NCI-H128 (cell line): ENCODE measurements around the gene UQCRHL.

ENCODE experiments used
- DNase-seq: peaks from one replicate; lab custom pipeline; 2025; ENCODE audit not compliant: unreplicated experiment; lab: John Stamatoyannopoulos, UW

Gene UQCRHL

GRCh38 chr1:15758953-15759661 lies 48.3 kb downstream of the UQCRHL start:
- DNase-seq: no peak

DNA sequence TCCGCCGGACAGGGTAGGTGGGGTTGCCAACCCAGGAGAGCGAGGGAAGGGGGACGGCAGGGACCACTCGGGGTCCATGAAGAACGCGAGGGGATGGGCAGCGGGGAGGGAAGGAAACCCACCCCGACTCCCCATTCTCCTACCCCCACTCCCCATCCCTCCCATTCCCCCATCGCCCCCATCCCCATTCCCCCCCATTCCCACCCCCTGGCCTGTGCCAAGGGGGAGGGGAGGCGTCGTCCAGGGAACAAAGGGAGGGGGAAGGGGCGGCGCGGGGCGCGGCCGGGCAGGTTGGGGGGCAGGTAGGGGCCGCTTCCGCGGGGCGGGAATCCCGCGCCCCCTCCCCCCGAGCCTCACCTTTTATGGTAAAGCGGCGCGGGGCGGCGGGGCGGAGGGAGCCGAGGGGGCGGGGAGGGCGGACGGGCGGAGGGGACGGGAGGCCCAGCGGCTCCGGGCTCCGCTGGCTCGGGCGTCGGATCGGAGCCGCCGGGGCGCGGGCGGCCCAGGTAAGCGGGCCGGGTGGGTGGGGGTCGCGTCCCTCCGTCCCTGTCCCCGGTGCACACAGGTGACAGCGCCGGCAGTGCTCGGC lies 49.0 kb downstream of the UQCRHL start, which contains the start of gene FBLIM1:
Gene FBLIM1 (plus strand): TSS at position 453 of the 589 bp plus-strand sequence. CDS start 6,189 bp downstream, outside the sequence.
- no peak for DNase-seq

DNA sequence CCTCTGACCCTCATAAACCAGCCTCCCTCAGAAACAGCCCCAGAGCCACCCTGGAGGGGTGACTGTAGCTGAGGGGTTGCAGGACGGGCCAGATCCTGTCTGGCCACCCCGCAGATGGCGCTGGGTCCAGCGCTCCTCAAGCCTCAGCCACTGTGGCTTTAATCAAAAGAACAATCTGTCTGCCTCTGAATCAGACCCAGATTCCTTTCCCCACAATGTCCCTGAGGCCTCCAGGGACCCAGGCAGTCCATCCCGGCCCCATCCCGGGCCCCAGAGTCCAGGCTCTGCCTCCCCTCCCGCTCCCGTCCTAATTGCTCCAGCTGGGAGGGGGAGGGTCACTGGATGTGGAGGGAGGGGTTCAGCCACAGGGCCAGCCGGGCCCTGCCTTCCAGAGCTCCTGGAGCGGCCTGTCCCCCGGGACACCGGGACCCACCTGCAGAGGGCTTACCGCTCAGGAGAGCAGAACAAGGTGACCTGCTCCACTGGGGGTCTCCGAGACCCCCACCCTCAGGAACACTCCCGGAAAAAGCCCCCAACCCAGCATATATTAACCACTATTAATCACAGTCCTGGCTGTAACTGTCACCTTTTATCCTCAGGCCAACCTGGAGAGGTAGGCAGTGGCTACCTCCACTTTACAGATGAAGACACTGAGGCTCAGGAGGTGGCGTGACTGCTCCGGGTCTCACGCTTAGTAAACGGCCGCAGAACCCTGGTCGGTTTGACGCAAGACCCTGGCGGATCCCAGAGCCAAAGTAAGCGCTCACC lies 49.7 kb downstream of the UQCRHL start:
- no peak for DNase-seq
